MCF 10A (cell line): ENCODE results near the gene NPTXR. TPM values are rescaled to one million over a fixed set of nuclear protein-coding genes. Genes with fewer than 3 reads are reported as not detected.
"Not testable (repeated sequence)": the region's sequence is repeated elsewhere in the genome, so short reads cannot be mapped to it uniquely, and the experiment has no call there.

Experiments
- BruUV-seq: library from RNA; stranded (reverse); fragments of 400-500 nt; replicated peaks from 2 replicates; lab custom pipeline; 2021; lab: Mats Ljungman, UMichigan
- CTCF ChIA-PET: fragments of 300-600 bp; sonication (Branson Sonifier 250); formaldehyde crosslinking; extraction: SDS; loops from one replicate; lab custom pipeline; 2021; ENCODE audit warnings: antibody characterized with exemption, inconsistent platforms; lab: Yijun Ruan, JAX
- POLR2A ChIA-PET: fragments of 300-600, 350-650 bp; sonication (Branson Sonifier 250); formaldehyde crosslinking; extraction: SDS; loops from one replicate; lab custom pipeline; 2020; ENCODE audit warnings: antibody characterized with exemption, inconsistent platforms; lab: Yijun Ruan, JAX
- DNase-seq: peaks from one replicate; pipeline ENCODE4 v3.0.0-alpha.2; 2018; ENCODE audit not compliant: unreplicated experiment
- H3K27ac Mint-ChIP-seq: one replicate; pipeline ENCODE4 v1.8.0; 2022; ENCODE audit warnings: mild to moderate bottlenecking, low read depth, mixed read lengths; ENCODE audit not compliant: unreplicated experiment
- H3K27me3 Mint-ChIP-seq: one replicate; pipeline ENCODE4 v1.8.0; 2022; ENCODE audit warnings: mixed read lengths; ENCODE audit not compliant: insufficient read depth, unreplicated experiment
- H3K36me3 Mint-ChIP-seq: one replicate; pipeline ENCODE4 v1.8.0; 2022; ENCODE audit warnings: mild to moderate bottlenecking, moderate library complexity, mixed read lengths; ENCODE audit not compliant: insufficient read depth, unreplicated experiment
- H3K4me1 Mint-ChIP-seq: one replicate; pipeline ENCODE4 v1.8.0; 2022; ENCODE audit warnings: mixed read lengths; ENCODE audit not compliant: insufficient read depth, unreplicated experiment
- H3K4me3 Mint-ChIP-seq: one replicate; pipeline ENCODE4 v1.8.0; 2022; ENCODE audit warnings: mild to moderate bottlenecking, moderate library complexity, mixed read lengths; ENCODE audit not compliant: unreplicated experiment
- H3K9me3 Mint-ChIP-seq: one replicate; pipeline ENCODE4 v1.8.0; 2022; ENCODE audit warnings: mixed read lengths; ENCODE audit not compliant: unreplicated experiment
- CTCF ChIP-seq: fragments of 200-600 bp; IDR thresholded peaks from one replicate; pipeline ENCODE4 v1.8.0; 2022; ENCODE audit warnings: antibody characterized with exemption, mild to moderate bottlenecking; ENCODE audit not compliant: unreplicated experiment
- intact Hi-C: fragments of 100-400 bp; cut with micrococcal nuclease; formaldehyde crosslinking; loops from 2 replicates; pipeline ENCODE4 v1.14.1; 2022
- total RNA-seq: library from RNA; stranded (reverse); gene quantifications from 2 replicates; pipeline ENCODE4 v1.2.3, GENCODE V29; 2022

The NPTXR gene
- total RNA-seq, 1 experiment from 2014 or later, result 0.93 TPM

- no peak for TF ChIP-seq CTCF
- Mint-ChIP-seq H3K36me3 (no peaks in the 10 kb centered on the region), H3K27me3 (peaks cover 91% of the 10 kb centered on the region), H3K4me3 (no peak overlapping the region), H3K4me1 (no peaks in the 10 kb centered on the region), H3K27ac (no peak overlapping the region), H3K9me3 (no peaks in the 10 kb centered on the region)
- CTCF ChIA-PET, result interaction anchor here (0.5 to 0.7 kb wide), 3 partner anchors 58 to 431 kb away, joined by 3 to 4 read pairs (median 4); no protein-coding TSS in a partner anchor
- POLR2A ChIA-PET, result interaction anchor here (0.7 kb wide), 1 partner anchor 47 kb away, joined by 3 read pairs; no protein-coding TSS in a partner anchor
- no peak for DNase-seq
- no TSS peak for BruUV-seq
- intact Hi-C loops, result no loop called here
Measured at GRCh38 chr22:38817196-38817595, 26.6 kb downstream of the NPTXR start.

- Mint-ChIP-seq H3K27me3 (peaks cover 94% of the 10 kb centered on the region), H3K27ac (no peak overlapping the region), H3K36me3 (no peaks in the 10 kb centered on the region), H3K4me3 (no peak overlapping the region), H3K4me1 (no peaks in the 10 kb centered on the region), H3K9me3 (no peaks in the 10 kb centered on the region)
- no peak for TF ChIP-seq CTCF
- no peak for DNase-seq
- BruUV-seq, result no TSS peak
- CTCF ChIA-PET, result no interaction called here
- intact Hi-C loops, result no loop called here
- POLR2A ChIA-PET, result no interaction called here
Measured at GRCh38 chr22:38815842-38816241, 28.0 kb downstream of the NPTXR start.

- H3K4me3 Mint-ChIP-seq, result no peak overlapping the region
- no peak for DNase-seq
- no peaks in the 10 kb centered on the region for H3K36me3 Mint-ChIP-seq
- H3K4me1 Mint-ChIP-seq, result no peaks in the 10 kb centered on the region
- BruUV-seq, result no TSS peak
- ChIA-PET POLR2A (interaction anchor here (0.7 kb wide), 2 partner anchors 51 to 104 kb away, joined by 3 read pairs; no protein-coding TSS in a partner anchor), CTCF (interaction anchor here (1.1 kb wide), 1 partner anchor 12 kb away, joined by 5 read pairs; no protein-coding TSS in a partner anchor)
- intact Hi-C loops, result no loop called here
- H3K27ac Mint-ChIP-seq, result no peak overlapping the region
- TF ChIP-seq CTCF, result no peak
- H3K27me3 Mint-ChIP-seq, result peaks cover 66% of the 10 kb centered on the region
- peaks cover 13% of the 10 kb centered on the region for H3K9me3 Mint-ChIP-seq
Measured at GRCh38 chr22:38811241-38811640, 32.6 kb downstream of the NPTXR start.

- H3K9me3 Mint-ChIP-seq, H3K4me3 Mint-ChIP-seq, DNase-seq, H3K36me3 Mint-ChIP-seq, H3K27ac Mint-ChIP-seq, BruUV-seq, intact Hi-C loops: not testable (repeated sequence)
- peaks cover 11% of the 10 kb centered on the region for H3K27me3 Mint-ChIP-seq
- peaks cover 11% of the 10 kb centered on the region for H3K4me1 Mint-ChIP-seq
- ChIA-PET CTCF (interaction anchor here (0.6 kb wide), 1 partner anchor 41 kb away, joined by 3 read pairs; no protein-coding TSS in a partner anchor), POLR2A (interaction anchor here (0.6 kb wide), 1 partner anchor 94 kb away, joined by 3 read pairs; no protein-coding TSS in a partner anchor)
Measured at GRCh38 chr22:38805041-38805593, 38.7 kb downstream of the NPTXR start.
